PFSK-1 (cell line): Measurements from ENCODE around the gene GRAMD2B.

Experiments used
- FOXP2 ChIP-seq: optimal IDR thresholded peaks from 2 replicates; pipeline ENCODE3; 2011; ENCODE audit warnings: borderline replicate concordance, control low read depth, inconsistent platforms; ENCODE audit not compliant: insufficient read depth; ENCODE audit errors: extremely low read length, extremely low read depth
- POLR2AphosphoS5 ChIP-seq: IDR thresholded peaks from 2 replicates; pipeline ENCODE4 v1.6.1; 2012; ENCODE audit warnings: low read depth, mild to moderate bottlenecking, control low read depth, low read length, moderate library complexity
- SIN3A ChIP-seq: IDR thresholded peaks from 2 replicates; pipeline ENCODE4 v1.6.1; 2012; ENCODE audit warnings: mild to moderate bottlenecking, low read length, moderate library complexity, borderline replicate concordance; ENCODE audit not compliant: insufficient read depth
- TAF1 ChIP-seq: IDR thresholded peaks from 2 replicates; pipeline ENCODE4 v1.6.1; 2012; ENCODE audit warnings: low read length, control low read depth, borderline replicate concordance; ENCODE audit not compliant: insufficient read depth
- TF ChIP-seq, protein P1 (sequence below), 2 experiments: IDR thresholded peaks; 2 replicates each; pipeline versions ENCODE4 v1.6.1 to v1.8.0; 2011 to 2012; ENCODE audit warnings: low read depth in 2 of 2, low read length in 2 of 2, control low read depth in 1 of 2, inconsistent platforms in 1 of 2, mild to moderate bottlenecking in 1 of 2, moderate library complexity in 1 of 2; ENCODE audit not compliant: insufficient read depth in 1 of 2

The GRAMD2B gene

DNA sequence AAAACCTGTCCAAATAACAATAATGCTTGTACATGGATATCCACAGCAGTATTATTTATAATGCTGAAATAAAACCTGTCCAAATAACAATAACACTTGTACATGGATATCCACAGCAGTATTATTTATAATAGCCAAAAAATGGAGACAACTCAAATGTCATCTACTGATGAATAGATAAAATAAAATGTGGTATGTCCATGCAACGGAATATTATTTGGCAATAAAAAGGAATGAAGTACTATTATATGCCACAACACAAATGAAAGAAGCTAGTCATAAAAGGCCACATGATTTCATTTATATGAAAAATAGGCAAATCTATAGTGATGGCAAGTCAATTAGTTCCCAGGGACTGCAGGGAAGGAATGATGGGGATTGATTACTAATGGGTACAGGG is 31.8 kb upstream of the GRAMD2B start:
- TF ChIP-seq TAF1 = no peak
- TF ChIP-seq POLR2AphosphoS5 = no peak
- TF ChIP-seq, protein P1, sequence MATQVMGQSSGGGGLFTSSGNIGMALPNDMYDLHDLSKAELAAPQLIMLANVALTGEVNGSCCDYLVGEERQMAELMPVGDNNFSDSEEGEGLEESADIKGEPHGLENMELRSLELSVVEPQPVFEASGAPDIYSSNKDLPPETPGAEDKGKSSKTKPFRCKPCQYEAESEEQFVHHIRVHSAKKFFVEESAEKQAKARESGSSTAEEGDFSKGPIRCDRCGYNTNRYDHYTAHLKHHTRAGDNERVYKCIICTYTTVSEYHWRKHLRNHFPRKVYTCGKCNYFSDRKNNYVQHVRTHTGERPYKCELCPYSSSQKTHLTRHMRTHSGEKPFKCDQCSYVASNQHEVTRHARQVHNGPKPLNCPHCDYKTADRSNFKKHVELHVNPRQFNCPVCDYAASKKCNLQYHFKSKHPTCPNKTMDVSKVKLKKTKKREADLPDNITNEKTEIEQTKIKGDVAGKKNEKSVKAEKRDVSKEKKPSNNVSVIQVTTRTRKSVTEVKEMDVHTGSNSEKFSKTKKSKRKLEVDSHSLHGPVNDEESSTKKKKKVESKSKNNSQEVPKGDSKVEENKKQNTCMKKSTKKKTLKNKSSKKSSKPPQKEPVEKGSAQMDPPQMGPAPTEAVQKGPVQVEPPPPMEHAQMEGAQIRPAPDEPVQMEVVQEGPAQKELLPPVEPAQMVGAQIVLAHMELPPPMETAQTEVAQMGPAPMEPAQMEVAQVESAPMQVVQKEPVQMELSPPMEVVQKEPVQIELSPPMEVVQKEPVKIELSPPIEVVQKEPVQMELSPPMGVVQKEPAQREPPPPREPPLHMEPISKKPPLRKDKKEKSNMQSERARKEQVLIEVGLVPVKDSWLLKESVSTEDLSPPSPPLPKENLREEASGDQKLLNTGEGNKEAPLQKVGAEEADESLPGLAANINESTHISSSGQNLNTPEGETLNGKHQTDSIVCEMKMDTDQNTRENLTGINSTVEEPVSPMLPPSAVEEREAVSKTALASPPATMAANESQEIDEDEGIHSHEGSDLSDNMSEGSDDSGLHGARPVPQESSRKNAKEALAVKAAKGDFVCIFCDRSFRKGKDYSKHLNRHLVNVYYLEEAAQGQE (IDR thresholded peaks at IDR 0.05; ENCODE audit: insufficient read depth in 1 of 2, low read depth in 2 of 2, low read length in 2 of 2) = no peak
- TF ChIP-seq SIN3A = no peak
- TF ChIP-seq FOXP2 = no peak

DNA sequence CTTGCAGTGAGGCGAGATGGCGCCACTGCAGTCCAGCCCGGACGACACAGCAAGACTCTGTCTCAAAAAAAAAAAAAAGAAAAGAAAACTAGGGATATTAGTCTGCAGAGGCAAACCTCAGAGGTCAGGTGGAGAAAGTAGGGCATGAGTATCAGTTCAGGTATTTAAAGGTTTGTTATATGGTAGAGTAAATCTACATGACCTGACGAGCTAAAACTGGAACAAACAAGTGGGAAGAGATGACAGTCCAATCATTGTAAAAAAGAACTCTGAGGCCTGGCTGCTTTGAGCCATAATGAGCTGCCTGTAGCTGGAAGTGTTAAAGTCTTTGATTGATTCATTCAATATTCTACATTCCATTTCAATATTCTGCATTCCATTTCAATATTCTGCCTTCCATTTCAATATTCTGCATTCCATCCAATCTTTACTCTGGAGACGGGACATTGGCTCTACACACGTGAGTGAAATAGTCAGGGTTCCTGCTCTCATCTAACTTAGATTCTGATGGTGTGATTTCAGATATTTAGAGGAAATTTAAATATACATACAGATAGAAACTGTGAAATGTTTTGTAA is 28.9 kb upstream of the GRAMD2B start:
- TF ChIP-seq POLR2AphosphoS5 (no peak), FOXP2 (no peak), SIN3A (no peak), TAF1 (no peak)
- TF ChIP-seq, protein P1 (IDR thresholded peaks at IDR 0.05; ENCODE audit: insufficient read depth in 1 of 2, low read depth in 2 of 2, low read length in 2 of 2) = no peak

DNA sequence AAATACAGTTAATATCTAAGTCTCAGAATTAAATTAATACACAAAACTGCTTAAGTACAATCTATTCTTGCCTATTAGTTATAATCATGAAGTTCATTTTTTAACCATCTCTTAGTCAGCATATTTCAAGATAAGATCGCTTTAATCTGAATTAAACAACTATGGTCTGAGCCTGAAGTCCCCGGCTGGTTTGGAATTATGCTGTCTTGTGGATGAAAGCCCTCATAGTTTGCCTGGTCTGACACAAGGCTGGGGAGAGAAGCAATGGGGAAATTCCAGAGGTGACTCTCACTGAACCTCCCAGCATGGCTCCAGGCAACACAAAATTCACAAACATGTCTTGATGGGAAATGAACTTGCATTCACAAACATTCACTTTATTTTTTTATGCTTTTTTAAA is 28.0 kb upstream of the GRAMD2B start:
- TF ChIP-seq FOXP2 (no peak), POLR2AphosphoS5 (no peak), SIN3A (no peak)
- TF ChIP-seq, protein P1 (IDR thresholded peaks at IDR 0.05; ENCODE audit: insufficient read depth in 1 of 2, low read depth in 2 of 2, low read length in 2 of 2) = no peak

DNA sequence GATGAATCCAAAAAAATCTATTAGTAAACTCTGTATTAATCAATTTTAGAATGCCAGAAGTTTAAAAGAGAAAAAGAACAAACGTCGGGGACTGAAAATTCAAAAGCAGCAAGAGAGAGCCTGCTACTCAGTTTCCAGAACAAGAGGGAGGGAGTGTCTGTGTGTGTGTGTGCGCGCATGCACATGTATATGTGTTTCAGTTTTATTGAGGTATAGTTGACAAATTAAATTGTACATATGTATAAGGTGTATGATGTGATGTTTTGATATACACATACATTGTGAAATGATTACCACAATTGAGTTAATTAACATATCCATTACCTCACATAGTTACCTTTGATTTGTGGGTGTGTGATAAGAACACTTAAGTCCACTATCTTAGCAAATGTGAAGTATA is 27.6 kb upstream of the GRAMD2B start:
- TF ChIP-seq, protein P1 (IDR thresholded peaks at IDR 0.05; ENCODE audit: insufficient read depth in 1 of 2, low read depth in 2 of 2, low read length in 2 of 2) = no peak
- no peak for TF ChIP-seq SIN3A
- no peak for TF ChIP-seq POLR2AphosphoS5
- no peak for TF ChIP-seq FOXP2
- TF ChIP-seq TAF1 = no peak

DNA sequence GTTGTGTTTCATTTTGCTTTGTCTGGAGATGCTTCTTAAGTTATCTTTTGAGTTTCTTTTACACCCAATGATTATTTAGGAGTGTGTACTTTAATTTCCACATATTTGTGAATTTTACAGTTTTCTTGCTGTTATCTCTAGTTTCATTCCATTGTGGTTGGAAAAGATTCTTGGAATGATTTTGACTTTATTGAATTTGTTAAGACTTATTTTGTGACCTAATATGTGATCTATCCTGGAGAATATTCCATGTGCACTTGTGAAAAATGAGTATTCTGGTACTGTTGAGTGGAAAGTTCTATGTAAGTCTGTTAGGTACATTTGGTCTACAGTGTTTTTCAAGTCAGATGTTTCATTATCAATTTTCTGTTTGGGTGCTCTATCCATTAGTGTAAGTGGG is 24.4 kb upstream of the GRAMD2B start:
- TF ChIP-seq SIN3A (no peak), FOXP2 (no peak), POLR2AphosphoS5 (no peak), TAF1 (no peak)
- TF ChIP-seq, protein P1 (IDR thresholded peaks at IDR 0.05; ENCODE audit: insufficient read depth in 1 of 2, low read depth in 2 of 2, low read length in 2 of 2) = no peak
